Immature natural killer cell (primary cell): Measurements from ENCODE around the gene LPCAT4. TPM values are rescaled to one million over a fixed set of nuclear protein-coding genes. Genes with fewer than 3 reads are reported as not detected.
"Not testable (repeated sequence)": the region's sequence is repeated elsewhere in the genome, so short reads cannot be mapped to it uniquely, and the experiment has no call there.

Source experiments
- DNase-seq, 3 donors: peaks; one replicate each; pipeline ENCODE4 v3.0.0; 2022; ENCODE audit warnings: mixed read lengths in 1 of 3
- H3K27ac Mint-ChIP-seq, 6 donors: one replicate each; pipeline ENCODE4 v1.8.0; 2020; ENCODE audit warnings: mixed read lengths in 6 of 6, mild to moderate bottlenecking in 5 of 6, inconsistent platforms in 4 of 6, moderate library complexity in 3 of 6
- H3K27me3 Mint-ChIP-seq, 3 donors: one replicate each; pipeline ENCODE4 v1.8.0; 2020 to 2021; ENCODE audit warnings: low read depth in 3 of 3, mild to moderate bottlenecking in 3 of 3, mixed read lengths in 3 of 3, moderate library complexity in 3 of 3, inconsistent platforms in 1 of 3
- H3K36me3 Mint-ChIP-seq, 3 donors: one replicate each; pipeline ENCODE4 v1.8.0; 2020; ENCODE audit warnings: mixed read lengths in 3 of 3, inconsistent platforms in 2 of 3, mild to moderate bottlenecking in 2 of 3
- H3K4me1 Mint-ChIP-seq, 2 donors: one replicate each; pipeline ENCODE4 v1.8.0; 2020; ENCODE audit warnings: inconsistent platforms in 2 of 2, mild to moderate bottlenecking in 2 of 2, mixed read lengths in 2 of 2, moderate library complexity in 1 of 2
- H3K4me3 Mint-ChIP-seq, 5 donors: one replicate each; pipeline ENCODE4 v1.8.0; 2020; ENCODE audit warnings: mild to moderate bottlenecking in 5 of 5, mixed read lengths in 5 of 5, inconsistent platforms in 3 of 5, moderate library complexity in 3 of 5
- H3K9me3 Mint-ChIP-seq, 6 donors: one replicate each; pipeline ENCODE4 v1.8.0; 2020; ENCODE audit warnings: mild to moderate bottlenecking in 6 of 6, mixed read lengths in 6 of 6, inconsistent platforms in 4 of 6, moderate library complexity in 3 of 6
- polyA plus RNA-seq, 3 donors: library from polyadenylated mRNA; unstranded; fragments of 300-500 nt; fragmentation: Illumina TruSeq; gene quantifications; one replicate each; pipeline ENCODE4 v1.2.3, GENCODE V29; 2021

The LPCAT4 gene, protein sequence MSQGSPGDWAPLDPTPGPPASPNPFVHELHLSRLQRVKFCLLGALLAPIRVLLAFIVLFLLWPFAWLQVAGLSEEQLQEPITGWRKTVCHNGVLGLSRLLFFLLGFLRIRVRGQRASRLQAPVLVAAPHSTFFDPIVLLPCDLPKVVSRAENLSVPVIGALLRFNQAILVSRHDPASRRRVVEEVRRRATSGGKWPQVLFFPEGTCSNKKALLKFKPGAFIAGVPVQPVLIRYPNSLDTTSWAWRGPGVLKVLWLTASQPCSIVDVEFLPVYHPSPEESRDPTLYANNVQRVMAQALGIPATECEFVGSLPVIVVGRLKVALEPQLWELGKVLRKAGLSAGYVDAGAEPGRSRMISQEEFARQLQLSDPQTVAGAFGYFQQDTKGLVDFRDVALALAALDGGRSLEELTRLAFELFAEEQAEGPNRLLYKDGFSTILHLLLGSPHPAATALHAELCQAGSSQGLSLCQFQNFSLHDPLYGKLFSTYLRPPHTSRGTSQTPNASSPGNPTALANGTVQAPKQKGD
- 1 to 10 TPM; 7.0 to 9.2 (median 7.3) TPM for polyA plus RNA-seq

- Mint-ChIP-seq H3K4me1 (peaks cover 29 to 38% of the 10 kb centered on the region in 2 donors), H3K27me3 (peaks cover 2 to 4% (median 3%) of the 10 kb centered on the region in 3 donors), H3K36me3 (peaks cover 0 to 6% (median 5%) of the 10 kb centered on the region in 3 donors), H3K4me3 (peak within 1 kb of the TSS; percentile 93 to 94 (median 94)), H3K9me3 (no peaks in the 10 kb centered on the region), H3K27ac (peak within 1 kb of the TSS; percentile 83 to 96 (median 96))
- peak; percentile 82 to 87 (median 85) for DNase-seq
Measured at GRCh38 chr15:34367101-34368081, at the start of gene LPCAT4. Gene LPCAT4 (minus strand): TSS chr15:34367196. CDS start chr15:34367100, 96 bp downstream.

GRCh38 chr15:34409511-34409910 is 42.5 kb upstream of the LPCAT4 start:
- H3K27me3 Mint-ChIP-seq, result not testable (repeated sequence)

DNA sequence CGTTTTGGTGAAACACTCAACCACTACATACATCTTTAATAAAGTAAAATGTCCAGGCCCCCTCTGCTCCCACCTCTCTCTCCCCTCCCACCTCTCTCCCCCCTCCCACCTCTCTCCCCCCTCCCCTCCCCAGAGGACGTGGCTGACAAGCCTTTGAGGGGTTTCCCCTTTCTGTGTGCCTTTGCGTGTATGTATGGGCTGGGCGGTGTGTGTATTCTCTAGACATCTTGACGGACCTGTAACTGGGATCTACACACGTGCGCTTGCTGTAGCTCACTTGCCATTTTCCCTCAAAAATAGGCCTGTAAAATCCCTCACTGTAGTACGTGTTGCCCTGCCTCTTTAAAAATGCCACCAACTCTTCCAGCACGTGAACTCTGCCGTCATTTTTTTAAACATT is 42.0 kb upstream of the LPCAT4 start:
- not testable (repeated sequence) for H3K9me3 Mint-ChIP-seq, H3K27ac Mint-ChIP-seq, H3K36me3 Mint-ChIP-seq, DNase-seq, H3K4me3 Mint-ChIP-seq, H3K4me1 Mint-ChIP-seq, H3K27me3 Mint-ChIP-seq

More at GRCh38 chr15:34409511-34409910, 42.5 kb upstream of the LPCAT4 start:
- H3K9me3 Mint-ChIP-seq, H3K4me3 Mint-ChIP-seq, H3K27ac Mint-ChIP-seq, H3K4me1 Mint-ChIP-seq, H3K36me3 Mint-ChIP-seq, DNase-seq: not testable (repeated sequence)

DNA sequence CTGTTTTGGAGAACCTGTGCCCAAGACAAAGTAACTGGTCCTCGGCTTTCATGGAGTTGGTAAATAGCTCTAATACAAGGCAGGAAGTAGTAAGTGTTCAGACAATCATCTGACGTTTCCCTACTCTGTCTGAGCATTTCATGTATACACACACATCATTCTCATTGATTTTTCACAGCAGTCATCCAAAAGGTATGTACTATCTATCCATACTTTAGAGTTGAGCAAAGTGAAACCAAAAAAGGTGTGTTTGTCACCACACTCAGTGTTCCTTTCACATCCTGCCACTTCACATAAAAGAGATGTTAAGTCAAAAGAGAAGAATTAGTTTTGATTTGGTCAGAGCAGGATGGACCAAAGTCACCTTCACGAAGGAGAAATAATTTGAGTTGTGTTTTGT is 36.9 kb upstream of the LPCAT4 start:
- H3K27me3 Mint-ChIP-seq, H3K36me3 Mint-ChIP-seq, H3K27ac Mint-ChIP-seq, DNase-seq, H3K9me3 Mint-ChIP-seq, H3K4me3 Mint-ChIP-seq, H3K4me1 Mint-ChIP-seq: not testable (repeated sequence)

GRCh38 chr15:34403160-34403598 is 36.2 kb upstream of the LPCAT4 start:
- not testable (repeated sequence) for DNase-seq, H3K4me1 Mint-ChIP-seq, H3K4me3 Mint-ChIP-seq, H3K36me3 Mint-ChIP-seq, H3K9me3 Mint-ChIP-seq, H3K27me3 Mint-ChIP-seq, H3K27ac Mint-ChIP-seq

GRCh38 chr15:34397637-34398259 is 30.8 kb upstream of the LPCAT4 start:
- H3K4me1 Mint-ChIP-seq, H3K4me3 Mint-ChIP-seq: not testable (repeated sequence)
- DNase-seq, result peak in 1 of 3 donors; percentile 19

GRCh38 chr15:34392981-34393380 is 26.0 kb upstream of the LPCAT4 start:
- not testable (repeated sequence) for H3K4me3 Mint-ChIP-seq, H3K4me1 Mint-ChIP-seq, H3K9me3 Mint-ChIP-seq, H3K36me3 Mint-ChIP-seq, H3K27me3 Mint-ChIP-seq, H3K27ac Mint-ChIP-seq, DNase-seq

More at GRCh38 chr15:34397637-34398259, 30.8 kb upstream of the LPCAT4 start:
- not testable (repeated sequence) for H3K27ac Mint-ChIP-seq, H3K36me3 Mint-ChIP-seq, H3K27me3 Mint-ChIP-seq, H3K9me3 Mint-ChIP-seq

DNA sequence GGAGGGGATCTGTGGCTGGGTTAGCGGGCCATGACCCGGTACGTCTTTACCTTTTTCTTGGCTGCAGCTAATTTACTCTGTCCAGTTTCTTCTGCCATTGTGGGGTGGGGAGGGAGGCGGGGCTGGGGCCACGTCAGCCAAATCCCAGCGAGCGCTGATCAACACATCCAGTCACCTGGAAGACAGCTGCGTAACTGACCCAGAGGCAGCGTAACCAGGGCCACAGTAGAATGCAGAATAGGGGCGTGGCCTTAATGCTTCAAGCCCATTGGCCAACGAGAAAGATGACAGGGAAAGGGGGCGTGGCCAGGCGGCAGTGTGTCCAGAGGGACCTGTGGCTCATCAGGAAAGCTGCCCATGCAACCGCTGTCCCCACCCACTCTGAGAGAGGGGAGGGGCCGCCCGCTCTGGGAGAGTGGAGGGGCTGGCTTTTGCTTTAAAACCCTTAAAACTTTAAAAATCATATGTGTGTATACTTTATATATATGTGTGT is 22.6 kb upstream of the LPCAT4 start:
- not testable (repeated sequence) for H3K4me1 Mint-ChIP-seq, H3K27ac Mint-ChIP-seq, H3K27me3 Mint-ChIP-seq, H3K9me3 Mint-ChIP-seq, H3K4me3 Mint-ChIP-seq, DNase-seq, H3K36me3 Mint-ChIP-seq

DNA sequence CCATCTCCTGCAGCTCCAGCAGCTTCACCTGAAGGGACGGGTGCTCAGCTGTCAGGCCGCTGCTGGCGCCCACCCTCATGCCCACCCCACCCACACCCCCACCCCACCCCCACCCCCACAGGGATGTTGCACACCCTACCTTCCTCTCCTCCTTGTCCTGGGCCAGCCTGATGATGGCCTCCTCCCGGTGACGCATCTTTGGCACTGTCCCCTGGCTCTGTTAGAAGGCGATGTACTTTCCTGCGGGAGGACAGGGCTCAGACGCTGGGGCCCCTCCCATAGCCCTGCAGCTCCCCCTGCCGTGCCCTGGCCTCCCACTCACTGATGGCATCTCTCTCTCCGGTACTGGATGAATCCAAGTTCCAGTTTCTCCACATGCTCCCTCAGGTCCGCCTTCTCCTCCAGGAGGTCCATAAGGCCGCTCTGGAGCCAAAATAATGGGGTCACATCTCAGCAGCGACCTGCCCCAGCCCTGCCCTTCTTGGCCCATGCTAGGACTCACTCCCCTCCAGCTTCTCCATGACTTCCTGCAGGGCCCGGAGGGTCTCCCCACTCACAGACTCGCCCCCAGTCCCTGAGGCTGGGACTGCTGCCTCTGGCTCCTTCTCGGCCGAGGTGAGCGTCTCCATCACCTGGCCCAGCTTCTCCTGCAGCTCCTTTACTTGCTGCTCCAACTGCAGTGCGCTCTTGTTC is 15.0 kb upstream of the LPCAT4 start:
- DNase-seq, H3K4me1 Mint-ChIP-seq, H3K9me3 Mint-ChIP-seq, H3K27ac Mint-ChIP-seq, H3K27me3 Mint-ChIP-seq, H3K36me3 Mint-ChIP-seq, H3K4me3 Mint-ChIP-seq: not testable (repeated sequence)

- not testable (repeated sequence) for H3K4me3 Mint-ChIP-seq, H3K27me3 Mint-ChIP-seq, H3K4me1 Mint-ChIP-seq, H3K9me3 Mint-ChIP-seq, H3K36me3 Mint-ChIP-seq, DNase-seq, H3K27ac Mint-ChIP-seq
Measured at GRCh38 chr15:34380491-34380890, 13.5 kb upstream of the LPCAT4 start.

GRCh38 chr15:34376856-34377255 is 9.9 kb upstream of the LPCAT4 start:
- Mint-ChIP-seq H3K36me3 (peaks cover 4 to 7% (median 4%) of the 10 kb centered on the region in 3 donors), H3K27ac (peak overlapping the region in 1 of 6 donors; percentile 17), H3K27me3 (no peaks in the 10 kb centered on the region), H3K9me3 (no peaks in the 10 kb centered on the region), H3K4me1 (no peaks in the 10 kb centered on the region), H3K4me3 (no peak overlapping the region)
- DNase-seq, result no peak

GRCh38 chr15:34375541-34375940 is 8.5 kb upstream of the LPCAT4 start:
- H3K27me3 Mint-ChIP-seq, H3K9me3 Mint-ChIP-seq, H3K4me3 Mint-ChIP-seq, H3K4me1 Mint-ChIP-seq, H3K36me3 Mint-ChIP-seq, DNase-seq, H3K27ac Mint-ChIP-seq: not testable (repeated sequence)

DNA sequence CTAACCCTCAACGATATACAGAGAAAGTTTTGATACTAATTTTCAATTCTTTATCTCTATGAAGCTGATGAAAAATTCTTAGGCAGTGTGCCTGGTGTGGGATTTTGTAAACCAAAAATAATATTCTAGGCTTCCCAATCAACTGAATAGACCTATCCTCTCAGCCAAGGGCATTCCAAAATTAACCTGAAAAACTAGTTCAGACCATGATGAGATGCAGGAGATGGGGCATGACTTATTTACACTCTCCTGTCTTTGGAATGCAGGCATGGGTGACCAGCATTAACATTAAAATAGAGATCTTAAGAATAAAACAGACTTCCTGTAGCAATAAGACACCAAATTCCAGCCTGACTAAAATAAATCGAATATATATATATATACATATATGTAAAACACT is 7.8 kb upstream of the LPCAT4 start:
- H3K4me3 Mint-ChIP-seq, result no peak overlapping the region
- no peaks in the 10 kb centered on the region for H3K9me3 Mint-ChIP-seq
- no peak overlapping the region for H3K27ac Mint-ChIP-seq
- H3K27me3 Mint-ChIP-seq, result no peaks in the 10 kb centered on the region
- DNase-seq, result no peak
- peaks cover 0 to 3% (median 0%) of the 10 kb centered on the region in 3 donors for H3K36me3 Mint-ChIP-seq
- H3K4me1 Mint-ChIP-seq, result peaks cover 0 to 3% of the 10 kb centered on the region in 2 donors
